GM18499 (cell line): ENCODE data around the gene TCAP.
"Not testable (repeated sequence)": the region's sequence is repeated elsewhere in the genome, so short reads cannot be mapped to it uniquely, and the experiment has no call there.

Experiments
- ATAC-seq: cut with Tn5 transposase; IDR thresholded peaks from one replicate; pipeline ENCODE4 v1.9.1; 2021; ENCODE audit warnings: moderate number of reproducible peaks; ENCODE audit not compliant: insufficient read depth, unreplicated experiment

Gene TCAP

DNA sequence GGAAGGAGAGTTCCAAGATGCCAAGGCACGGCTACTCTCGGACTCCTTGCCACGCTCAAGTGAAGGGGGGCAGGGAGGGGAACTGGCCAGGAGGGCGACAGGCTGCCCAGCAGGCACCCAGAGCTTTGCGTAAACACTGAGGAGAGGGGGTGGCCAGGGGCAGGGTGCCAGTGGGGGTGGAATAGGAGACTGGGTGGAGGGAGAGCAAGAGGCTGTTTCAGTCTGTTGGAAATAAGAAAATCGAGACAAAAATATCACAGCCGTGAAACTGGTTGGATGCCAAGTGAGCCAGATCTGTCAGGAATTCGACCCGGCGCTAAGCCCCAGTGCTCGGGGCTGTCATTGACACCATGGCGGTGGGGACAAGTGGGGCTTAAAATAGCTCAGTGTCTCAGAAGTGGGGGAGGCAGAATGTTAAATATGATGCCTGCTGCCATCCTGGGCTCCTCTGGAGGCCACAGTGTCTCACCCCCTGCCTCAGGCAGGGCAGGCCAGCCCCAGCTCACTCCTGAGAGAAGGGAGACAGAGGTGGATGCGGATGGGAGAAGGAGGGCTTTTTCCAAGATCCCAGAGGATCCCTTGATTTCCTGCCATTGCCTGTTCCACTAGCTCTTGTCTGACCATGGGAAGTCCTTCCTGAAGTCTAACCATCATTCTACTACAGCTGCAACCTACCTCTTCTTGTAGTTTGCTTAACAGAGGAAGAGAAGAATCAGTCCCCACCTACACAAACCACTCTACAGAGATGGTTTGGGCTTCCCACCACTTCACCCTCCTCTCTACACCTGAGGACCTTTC is 12.6 kb downstream of the TCAP start:
- no peak for ATAC-seq

DNA sequence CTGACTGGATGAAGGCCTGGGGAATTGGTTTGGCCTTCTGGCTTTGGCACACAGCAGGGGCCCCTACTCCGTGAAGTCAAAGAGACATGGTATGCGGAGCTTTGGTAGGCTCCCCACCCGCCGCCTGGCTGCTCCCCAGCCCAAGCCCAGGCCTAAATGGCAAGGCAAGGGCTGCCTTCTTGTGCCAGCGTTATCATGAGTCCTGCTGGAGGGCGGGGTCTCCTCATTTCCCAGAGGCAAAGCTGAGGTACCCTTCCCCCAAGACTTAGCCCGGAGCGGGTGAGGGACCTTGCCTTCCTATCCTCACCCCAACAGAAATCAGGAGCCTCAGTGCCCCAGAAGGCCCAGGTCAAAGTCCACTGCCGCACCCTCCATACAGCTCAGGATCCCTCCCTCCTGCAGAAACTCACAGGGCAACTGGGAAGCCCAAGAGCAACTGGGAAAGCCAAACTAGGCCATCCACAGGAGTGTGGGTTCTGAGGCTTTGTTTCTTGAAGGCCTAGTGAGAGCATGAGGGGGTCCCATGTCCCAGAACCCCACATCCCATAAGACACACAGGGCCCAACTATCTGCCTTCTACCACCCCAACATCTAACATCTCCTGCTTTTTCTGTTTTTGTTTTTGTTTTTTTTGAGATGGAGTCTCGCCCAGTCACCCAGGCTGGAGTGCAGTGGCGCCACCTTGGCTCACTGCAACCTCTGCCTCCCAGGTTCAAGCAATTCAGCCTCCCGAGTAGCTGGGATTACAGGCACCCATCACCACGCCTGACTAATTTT is 13.4 kb downstream of the TCAP start:
- no peak for ATAC-seq

DNA sequence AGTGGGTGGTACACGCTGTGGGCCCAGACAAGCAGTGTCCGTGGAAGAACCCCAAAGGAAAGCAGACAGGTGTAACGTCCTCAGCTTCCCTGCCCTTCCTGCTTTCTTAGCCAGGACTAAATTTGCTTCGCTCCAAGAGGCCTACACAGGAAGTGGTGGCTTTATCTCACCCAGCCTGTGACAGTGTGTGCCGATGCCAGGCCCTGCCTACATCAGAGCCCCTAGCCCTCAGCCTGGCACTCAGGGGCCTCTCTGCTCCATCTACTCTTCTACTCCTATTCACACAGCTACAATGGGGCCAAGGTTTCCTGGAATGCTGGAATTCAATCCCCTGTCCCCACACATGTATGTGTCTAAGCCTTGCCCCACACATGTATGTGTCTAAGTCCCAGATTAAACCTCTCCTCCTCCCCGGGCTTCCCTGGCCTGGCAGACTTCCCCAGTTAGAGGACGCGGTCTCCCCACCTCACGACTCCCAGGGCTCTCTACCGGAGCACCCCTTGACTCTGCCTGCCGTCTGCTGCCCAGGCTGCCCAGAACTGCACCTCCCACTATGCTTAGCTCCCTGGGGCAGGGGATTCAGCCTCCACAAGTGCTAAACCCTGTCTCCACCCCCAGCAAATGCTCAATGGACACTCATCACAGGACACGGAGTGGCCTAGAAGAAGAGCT is 14.5 kb downstream of the TCAP start:
- ATAC-seq: no peak

DNA sequence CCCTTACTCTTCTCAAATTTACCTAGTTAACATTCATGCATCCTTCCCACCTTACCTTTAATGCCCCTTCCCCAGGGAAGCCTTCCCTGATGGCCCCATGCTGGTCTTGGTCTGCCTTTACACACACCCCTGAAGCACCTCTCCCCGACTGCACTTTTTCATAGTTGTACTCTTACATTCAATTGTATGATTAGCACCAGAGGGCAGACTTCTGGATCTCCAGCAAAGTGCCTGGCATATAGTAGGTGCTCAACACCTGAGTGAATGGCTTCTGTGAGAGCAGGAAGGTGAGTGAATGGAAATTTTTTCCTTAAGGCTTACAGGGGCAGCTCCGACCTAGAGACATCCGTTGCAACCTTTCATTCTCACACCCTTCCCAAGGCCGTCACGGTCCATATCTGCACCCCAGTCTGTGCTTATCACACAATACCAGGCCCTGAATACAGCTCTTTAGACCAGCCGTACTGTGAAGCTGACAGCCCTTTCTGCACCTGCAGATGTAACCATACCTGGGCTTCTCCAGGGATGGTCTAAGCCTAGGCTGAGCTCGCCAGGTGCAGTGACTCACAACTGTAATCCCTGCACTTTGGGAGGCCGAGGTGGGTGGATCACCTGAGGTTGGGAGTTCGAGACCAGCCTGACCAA is 18.3 kb downstream of the TCAP start:
- ATAC-seq: no peak

DNA sequence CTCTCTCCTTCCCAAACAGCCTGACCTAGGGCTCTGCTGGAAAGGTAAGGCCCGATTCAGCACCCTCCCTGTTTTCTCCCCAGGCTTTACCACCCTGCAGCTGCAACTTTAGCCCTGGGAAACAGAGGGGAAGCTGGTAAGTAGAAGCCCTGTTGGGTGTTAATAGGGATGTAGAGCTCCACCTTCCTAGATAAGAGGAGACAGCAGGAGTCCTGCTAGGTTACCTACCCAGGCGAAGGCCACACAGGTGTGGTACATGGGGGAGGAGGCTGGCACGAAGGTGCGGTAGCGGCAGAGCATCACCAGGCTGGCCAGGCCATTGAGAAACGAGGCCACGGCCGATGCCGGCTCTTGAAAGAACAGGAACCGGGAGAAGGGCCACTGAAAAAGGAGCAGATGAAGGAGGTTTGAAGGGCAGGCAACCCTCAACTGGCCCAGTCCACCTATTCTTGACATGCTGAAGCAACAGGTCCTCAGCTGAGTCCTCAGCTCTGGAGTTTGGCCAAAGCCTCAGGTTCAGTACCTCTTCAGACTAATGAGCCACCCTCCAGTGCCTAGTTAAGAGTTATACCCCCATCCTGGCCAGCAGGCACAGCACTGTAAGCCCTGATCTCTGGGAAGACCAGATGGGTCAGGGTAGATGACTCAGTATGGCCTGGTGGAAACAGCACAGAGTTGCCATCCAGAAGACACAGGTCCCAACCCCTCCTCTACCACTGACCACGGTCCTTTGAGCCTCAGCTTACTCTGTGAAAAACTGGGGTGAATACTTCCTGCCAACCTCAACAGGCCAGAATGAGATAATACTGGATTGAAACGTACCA is 19.4 kb downstream of the TCAP start:
- ATAC-seq: no peak

DNA sequence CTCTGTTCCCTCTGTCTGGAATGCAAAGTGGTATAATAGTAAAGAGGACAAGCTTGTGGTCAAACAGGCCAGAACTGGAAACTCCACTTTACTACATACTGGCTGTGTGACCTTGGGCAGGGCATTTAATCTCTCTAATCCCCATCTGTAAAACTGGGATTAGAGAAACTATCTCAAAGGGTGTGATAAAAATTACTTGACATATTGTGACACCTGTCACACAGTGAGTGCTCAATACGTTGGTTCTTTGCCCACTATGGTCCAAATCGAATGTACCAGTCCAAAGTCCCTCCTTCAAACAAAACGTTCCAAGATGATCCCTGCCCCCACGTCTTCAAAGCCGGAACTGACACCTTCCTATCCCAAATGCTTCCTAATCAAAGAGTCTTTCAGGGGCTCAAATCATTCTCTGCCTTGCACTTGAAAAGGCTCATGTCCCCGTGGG is 22.0 kb downstream of the TCAP start:
- ATAC-seq: no peak

DNA sequence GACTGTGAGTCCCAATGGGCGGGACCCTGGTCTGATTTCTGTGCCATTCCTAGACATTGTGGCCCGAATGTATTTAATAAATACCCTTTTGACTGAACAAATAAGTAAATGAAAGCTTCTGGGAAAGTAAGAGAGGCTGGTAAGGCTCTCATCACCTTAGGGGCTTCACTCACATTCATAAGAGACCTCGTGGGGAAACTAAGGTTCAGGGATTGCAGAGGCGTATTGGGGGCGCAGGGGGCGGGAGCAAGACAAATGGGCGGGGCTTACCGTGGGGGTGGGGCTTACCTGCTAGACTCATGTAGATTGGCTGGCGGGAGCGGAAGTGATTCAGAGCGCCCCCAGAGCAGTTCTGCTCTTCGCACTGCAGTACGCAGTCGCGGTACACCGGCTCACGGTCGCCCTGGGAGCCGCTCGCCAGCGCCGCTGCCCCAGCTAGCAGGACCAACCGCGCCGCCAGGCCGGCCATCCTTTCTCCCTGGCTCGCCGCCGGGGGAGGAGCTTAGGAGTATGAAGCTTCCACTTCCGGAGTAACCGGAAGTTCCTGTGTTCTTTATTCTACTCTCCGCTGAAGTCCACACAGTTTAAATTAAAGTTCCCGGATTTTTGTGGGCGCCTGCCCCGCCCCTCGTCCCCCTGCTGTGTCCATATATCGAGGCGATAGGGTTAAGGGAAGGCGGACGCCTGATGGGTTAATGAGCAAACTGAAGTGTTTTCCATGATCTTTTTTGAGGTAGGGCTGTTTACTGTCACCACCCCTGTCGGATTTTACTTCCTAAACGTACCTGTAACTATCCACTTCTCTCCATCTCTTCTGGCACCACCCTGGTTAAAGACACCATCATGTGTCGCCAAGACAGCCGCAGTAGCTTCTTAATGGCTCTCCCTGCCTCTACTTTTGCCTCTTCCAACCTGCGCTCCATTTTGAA is 22.7 kb downstream of the TCAP start, which contains the start of gene PGAP3:
PGAP3 (minus strand) TSS at position 512 of the 929 bp plus-strand sequence; CDS start at position 469, 43 bp downstream.
- ATAC-seq: no peak

DNA sequence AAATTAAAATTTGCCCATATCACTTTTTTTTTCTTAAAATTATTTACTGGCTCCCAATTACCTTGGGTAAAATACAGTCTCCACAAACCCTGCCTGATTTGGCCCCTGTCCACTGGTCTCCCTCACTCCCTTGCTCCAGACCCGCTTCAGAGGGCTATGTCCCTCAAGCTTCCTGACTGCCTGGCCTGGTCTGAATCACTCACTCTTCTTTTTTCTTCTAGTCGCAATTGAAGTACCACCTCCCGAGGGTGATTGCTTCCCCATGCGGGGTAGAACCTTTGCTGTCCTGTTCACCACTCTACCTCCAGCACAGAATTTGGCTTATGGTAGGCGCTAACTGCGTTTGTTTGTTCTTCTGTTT is 23.3 kb downstream of the TCAP start:
- no peak for ATAC-seq

DNA sequence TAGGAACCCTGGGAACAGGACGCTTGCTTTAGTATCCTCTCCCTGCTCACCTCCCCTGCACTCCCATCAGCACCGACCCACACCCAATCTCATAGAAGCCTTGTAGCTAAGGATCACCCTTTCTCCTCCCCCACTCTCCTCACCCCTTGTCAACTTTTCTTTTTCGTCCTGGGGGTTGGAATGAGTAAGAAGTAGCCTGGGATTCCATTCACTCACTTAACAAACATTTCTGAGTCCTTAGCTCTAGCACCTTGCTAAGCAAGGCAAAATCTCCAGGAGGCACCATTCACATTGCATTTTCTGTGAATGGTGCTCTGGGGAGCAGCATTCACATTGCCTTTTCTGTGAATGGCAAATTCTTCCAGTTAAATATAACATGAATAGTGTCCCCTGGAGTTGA is 23.8 kb downstream of the TCAP start:
- no peak for ATAC-seq

DNA sequence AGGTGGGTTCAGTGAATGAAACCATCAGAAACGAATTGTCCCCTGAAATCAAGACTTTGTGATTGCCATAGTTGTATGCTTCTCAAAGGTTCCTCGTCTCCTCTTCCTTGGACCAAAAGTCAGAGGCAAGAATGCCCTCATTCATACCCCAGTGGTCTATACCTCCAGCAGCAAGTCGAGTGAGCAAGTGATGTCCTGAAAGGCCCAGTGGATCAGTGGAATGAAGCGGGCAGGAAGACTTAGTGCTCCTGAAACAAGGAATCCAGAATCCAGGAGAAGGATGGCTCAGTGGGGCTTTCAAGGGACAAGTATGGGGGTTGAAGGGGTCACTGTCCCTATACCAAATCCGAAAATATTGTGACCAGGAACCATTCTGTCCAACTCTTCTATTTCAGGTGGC is 29.4 kb downstream of the TCAP start:
- ATAC-seq: no peak

DNA sequence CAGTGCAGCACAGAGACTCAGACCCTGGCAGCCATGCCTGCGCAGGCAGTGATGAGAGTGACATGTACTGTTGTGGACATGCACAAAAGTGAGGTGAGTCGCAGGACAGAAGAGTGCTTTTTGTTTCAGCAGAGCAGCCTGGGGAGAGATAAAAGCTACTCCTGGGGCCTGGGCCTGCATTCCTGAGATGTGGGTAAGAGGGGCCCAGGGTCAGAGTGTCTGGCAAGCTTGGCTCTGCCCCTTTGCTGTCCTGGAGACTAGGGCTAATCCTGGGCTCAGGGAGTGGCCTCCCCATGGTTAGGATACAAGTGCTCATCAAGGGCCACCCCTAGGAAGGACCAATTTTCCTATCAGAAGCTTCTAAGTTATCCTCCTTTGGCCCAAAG is 29.9 kb downstream of the TCAP start:
- no peak for ATAC-seq

DNA sequence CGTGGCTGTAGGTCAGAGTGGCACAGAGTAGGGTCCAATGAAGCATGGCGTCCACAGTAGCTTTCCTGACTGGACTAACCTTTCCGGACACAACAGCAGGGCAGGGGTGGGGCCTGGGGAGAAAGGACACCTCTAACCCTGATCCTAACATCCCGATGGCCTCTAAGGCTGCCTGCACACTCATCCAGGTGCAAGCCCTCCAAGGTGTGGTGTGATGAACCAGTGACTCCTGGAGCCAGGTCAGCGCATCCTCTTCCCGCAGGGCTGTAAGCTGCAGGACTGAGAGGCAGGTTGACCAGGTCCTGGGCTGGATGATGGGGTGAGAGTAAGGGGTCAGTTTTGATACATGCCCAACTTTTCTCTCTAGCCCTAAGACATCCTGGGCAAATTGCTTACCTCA is 31.6 kb downstream of the TCAP start:
- ATAC-seq: no peak

DNA sequence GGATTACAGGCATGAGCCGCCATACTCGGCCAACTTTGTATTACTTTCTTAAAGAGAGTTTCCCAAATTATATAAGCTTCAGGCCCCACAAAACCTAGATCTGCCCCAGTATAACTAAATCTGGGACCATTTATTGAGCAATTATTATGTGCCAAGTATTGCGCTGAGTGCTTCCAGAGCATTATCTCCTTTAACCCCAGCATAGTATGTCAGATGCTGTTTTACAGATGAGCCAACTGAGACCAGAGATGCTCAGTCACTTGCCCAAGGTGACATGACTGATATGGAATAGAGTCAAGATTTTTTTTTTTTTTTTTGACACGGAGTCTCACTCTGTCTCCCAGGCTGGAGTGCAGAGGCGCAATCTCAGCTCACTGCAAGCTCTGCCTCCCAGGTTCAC is 32.8 kb downstream of the TCAP start:
- no peak for ATAC-seq

DNA sequence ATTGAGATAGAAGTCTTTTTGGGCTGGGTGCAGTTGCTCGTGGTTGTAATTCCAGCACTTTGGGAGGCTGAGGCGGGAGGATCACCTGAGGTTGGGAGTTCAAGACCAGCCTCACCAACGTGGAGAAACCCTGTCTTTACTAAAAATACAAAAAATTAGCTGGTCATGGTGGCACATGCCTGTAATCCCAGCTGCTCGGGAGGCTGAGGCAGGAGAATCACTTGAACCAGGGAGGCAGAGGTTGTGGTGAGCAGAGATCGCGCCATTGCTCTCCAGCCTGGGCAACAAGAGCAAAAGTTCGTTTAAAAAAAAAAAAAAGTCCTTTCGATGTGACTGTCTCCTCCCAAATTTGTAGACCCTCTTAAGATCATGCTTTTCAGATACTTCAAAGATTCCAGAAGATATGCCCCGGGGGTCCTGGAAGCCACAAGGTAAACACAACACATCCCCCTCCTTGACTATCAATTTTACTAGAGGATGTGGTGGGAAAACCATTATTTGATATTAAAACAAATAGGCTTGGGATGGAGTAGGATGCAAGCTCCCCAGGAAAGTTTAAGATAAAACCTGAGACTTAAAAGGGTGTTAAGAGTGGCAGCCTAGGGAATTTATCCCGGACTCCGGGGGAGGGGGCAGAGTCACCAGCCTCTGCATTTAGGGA is 34.1 kb downstream of the TCAP start:
- ATAC-seq: not testable (repeated sequence)

DNA sequence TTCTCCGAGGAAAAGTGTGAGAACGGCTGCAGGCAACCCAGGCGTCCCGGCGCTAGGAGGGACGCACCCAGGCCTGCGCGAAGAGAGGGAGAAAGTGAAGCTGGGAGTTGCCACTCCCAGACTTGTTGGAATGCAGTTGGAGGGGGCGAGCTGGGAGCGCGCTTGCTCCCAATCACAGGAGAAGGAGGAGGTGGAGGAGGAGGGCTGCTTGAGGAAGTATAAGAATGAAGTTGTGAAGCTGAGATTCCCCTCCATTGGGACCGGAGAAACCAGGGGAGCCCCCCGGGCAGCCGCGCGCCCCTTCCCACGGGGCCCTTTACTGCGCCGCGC is 34.6 kb downstream of the TCAP start, which contains the start of gene ERBB2:
ERBB2 (plus strand) TSS at position 247 of the 330 bp plus-strand sequence. CDS start 175 bp downstream, outside the sequence.
- no peak for ATAC-seq

DNA sequence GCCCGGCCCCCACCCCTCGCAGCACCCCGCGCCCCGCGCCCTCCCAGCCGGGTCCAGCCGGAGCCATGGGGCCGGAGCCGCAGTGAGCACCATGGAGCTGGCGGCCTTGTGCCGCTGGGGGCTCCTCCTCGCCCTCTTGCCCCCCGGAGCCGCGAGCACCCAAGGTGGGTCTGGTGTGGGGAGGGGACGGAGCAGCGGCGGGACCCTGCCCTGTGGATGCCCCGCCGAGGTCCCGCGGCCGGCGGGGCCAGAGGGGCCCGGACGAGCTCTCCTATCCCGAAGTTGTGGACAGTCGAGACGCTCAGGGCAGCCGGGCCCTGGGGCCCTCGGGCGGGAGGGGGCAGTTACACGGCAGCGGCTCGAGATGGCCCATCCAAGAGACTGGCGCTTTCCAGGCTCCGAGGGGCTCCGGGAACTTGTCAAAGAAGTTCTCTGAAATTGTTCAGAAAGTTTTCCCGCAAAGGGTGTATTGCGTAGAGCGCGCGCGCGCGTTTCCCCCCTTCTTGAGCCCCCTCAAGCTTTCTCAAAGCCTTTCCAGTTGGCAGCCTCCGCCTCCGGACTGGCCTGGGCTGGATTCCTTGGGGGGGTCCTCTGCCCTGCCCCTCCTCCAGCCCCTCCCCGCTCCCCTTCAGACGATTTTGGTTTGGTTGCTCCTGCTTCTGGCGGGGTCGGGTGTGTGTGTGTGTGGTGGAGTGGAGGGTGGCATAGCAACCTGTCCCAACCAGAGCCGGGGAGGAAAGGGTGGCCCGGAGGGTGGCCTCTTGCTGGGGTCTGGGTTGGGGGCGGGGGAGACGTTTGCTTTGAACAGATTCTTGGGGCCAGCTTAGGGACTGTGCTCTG is 35.2 kb downstream of the TCAP start:
- no peak for ATAC-seq

DNA sequence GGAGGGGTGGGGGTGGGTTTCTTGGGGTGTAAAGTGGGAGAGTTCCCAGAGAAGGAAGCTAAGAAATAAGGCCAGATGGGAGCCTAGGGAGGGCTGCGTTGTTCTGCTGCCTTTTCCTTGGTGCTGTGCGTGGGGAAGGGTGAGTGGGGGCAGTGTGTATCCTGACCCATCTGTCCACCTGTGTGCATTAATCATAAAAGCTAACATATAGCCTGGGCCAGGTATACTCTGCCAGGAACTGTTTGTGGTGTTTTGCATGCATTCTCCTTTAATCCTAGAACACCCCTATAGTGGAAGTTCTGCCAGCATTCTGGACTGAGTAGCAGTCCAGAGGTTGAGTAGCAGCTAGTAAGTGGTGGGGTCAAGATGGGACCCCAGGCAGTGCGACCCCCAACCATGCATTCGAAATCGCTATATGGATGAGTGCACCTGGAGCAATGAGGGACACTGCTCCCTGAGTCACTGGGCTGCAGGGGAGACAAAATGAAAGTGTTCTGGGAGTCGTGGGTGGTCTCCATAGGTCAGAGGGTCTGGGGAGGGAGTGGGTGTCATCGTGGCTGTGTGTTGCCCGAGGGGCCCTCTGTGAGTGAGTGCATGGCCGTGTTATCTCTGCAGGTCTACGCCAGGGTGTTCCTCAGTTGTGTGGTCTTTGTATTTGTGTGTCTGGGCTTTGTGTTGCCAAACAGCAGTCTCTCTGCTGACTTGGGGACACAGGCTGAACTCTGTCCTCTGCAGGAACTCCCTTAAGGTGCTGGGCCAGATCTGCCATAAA is 36.0 kb downstream of the TCAP start:
- no peak for ATAC-seq
